Lung (tissue), 12 donors: Measurements from ENCODE around the gene KLRD1. TPM values are rescaled to one million over a fixed set of nuclear protein-coding genes. Genes with fewer than 3 reads are reported as not detected.
"Not testable (repeated sequence)": the region's sequence is repeated elsewhere in the genome, so short reads cannot be mapped to it uniquely, and the experiment has no call there.

Experiments used
- ATAC-seq: fragments of 200-7000 bp; cut with Tn5 transposase; one replicate; pipeline ENCODE4 v1.9.1; 2020; ENCODE audit warnings: moderate number of reproducible peaks; ENCODE audit not compliant: insufficient read depth, low FRiP score
- DNase-seq, 3 donors: peaks; one replicate each; pipeline ENCODE4 v3.0.0-alpha.2; 2013 to 2017
- H3K27ac ChIP-seq, 2 donors: one replicate each; pipeline ENCODE4 v1.5.1; 2013; ENCODE audit warnings: mild to moderate bottlenecking in 2 of 2, moderate library complexity in 2 of 2, control low read depth in 1 of 2, inconsistent platforms in 1 of 2, low read depth in 1 of 2, low read length in 1 of 2
- H3K27me3 ChIP-seq, 3 donors: one replicate each; pipeline ENCODE4 v1.5.1; 2013; ENCODE audit warnings: low read length in 2 of 3; ENCODE audit not compliant: control insufficient read depth in 3 of 3, insufficient read depth in 3 of 3
- H3K36me3 ChIP-seq, 4 donors: one replicate each; pipeline ENCODE4 v1.5.1; 2013; ENCODE audit warnings: low read length in 4 of 4, mild to moderate bottlenecking in 1 of 4, moderate library complexity in 1 of 4; ENCODE audit not compliant: control insufficient read depth in 4 of 4, insufficient read depth in 4 of 4
- H3K4me1 ChIP-seq, 5 donors: one replicate each; pipeline ENCODE4 v1.5.1; 2013; ENCODE audit warnings: low read length in 5 of 5, mild to moderate bottlenecking in 2 of 5, moderate library complexity in 1 of 5; ENCODE audit not compliant: control insufficient read depth in 5 of 5, insufficient read depth in 5 of 5
- H3K4me3 ChIP-seq: one replicate; pipeline ENCODE4 v1.5.1; 2013; ENCODE audit warnings: mild to moderate bottlenecking, control low read depth, moderate library complexity
- H3K9ac ChIP-seq, 2 donors: one replicate each; pipeline ENCODE4 v1.5.1; 2013; ENCODE audit warnings: low read length in 2 of 2, control low read depth in 1 of 2; ENCODE audit not compliant: insufficient read depth in 1 of 2
- H3K9me3 ChIP-seq, 4 donors: one replicate each; pipeline ENCODE4 v1.5.1; 2013; ENCODE audit warnings: low read length in 3 of 4, mild to moderate bottlenecking in 1 of 4, moderate library complexity in 1 of 4; ENCODE audit not compliant: control insufficient read depth in 4 of 4, insufficient read depth in 3 of 4
- CTCF ChIP-seq: IDR thresholded peaks from 2 replicates; pipeline ENCODE4 v1.5.1; 2012; ENCODE audit warnings: mild to moderate bottlenecking; ENCODE audit errors: control extremely low read depth, extremely low read depth
- WGBS, 2 donors: extraction: QIAGEN DNeasy Blood & Tissue Kit; methylation state at CpG; one replicate each; pipeline ENCODE4 v1.1.7; 2013; 5-methylcytosine and 5-hydroxymethylcytosine counted together
- polyA plus RNA-seq, 2 donors: library from polyadenylated mRNA; stranded (reverse); fragments of 200-250 nt; gene quantifications; one replicate each; pipeline ENCODE4 v1.2.1, GENCODE V29; 2013
- total RNA-seq, 2 donors: library from RNA; depleted of rRNA in 1 of 2; stranded (reverse); fragments of >200 nt in 1 of 2; gene quantifications; one replicate each; pipeline ENCODE4 v1.2.1, GENCODE V29; 2014 to 2021
- donor health status: control.
- donor health status: control.
- donor health status: Bipolar disorder and iron deficiency.
- donor health status: healthy.
- donor health status: DM: yes; HTN: yes; CAD: no.

Gene KLRD1
- total and polyA plus RNA-seq, 4 donors: 1.1 to 5.2 (median 3.7) TPM

- WGBS, 2 donors: 63 to 69% methylated on average over 4 of the region's 4 CpGs
- ATAC-seq: no peak
- no peak overlapping the region for H3K9ac ChIP-seq
These were observed 3.5 kb downstream of the KLRD1 start for GRCh38 chr12:10310926-10311720.

GRCh38 chr12:10319388-10319787 is 11.7 kb downstream of the KLRD1 start:
- H3K9ac ChIP-seq: no peak overlapping the region
- WGBS, 2 donors: 97 to 98% methylated on average over 2 of the region's 2 CpGs
- TF ChIP-seq CTCF: no peak
- ATAC-seq (no peak), DNase-seq (no peak)
- no peaks in the 10 kb centered on the region for H3K27me3 ChIP-seq
- peaks cover 0 to 3% (median 0%) of the 10 kb centered on the region in 4 donors for H3K36me3 ChIP-seq
- no peak overlapping the region for H3K27ac ChIP-seq
- H3K4me3 ChIP-seq: no peak overlapping the region
- H3K4me1 ChIP-seq: no peaks in the 10 kb centered on the region
- H3K9me3 ChIP-seq: no peaks in the 10 kb centered on the region

More at GRCh38 chr12:10310926-10311720, 3.5 kb downstream of the KLRD1 start:
- Histone ChIP-seq H3K27ac (no peak overlapping the region), H3K4me1 (no peaks in the 10 kb centered on the region), H3K9me3 (no peaks in the 10 kb centered on the region), H3K4me3 (no peak overlapping the region), H3K27me3 (no peaks in the 10 kb centered on the region), H3K36me3 (no peaks in the 10 kb centered on the region)
- no peak for DNase-seq
- TF ChIP-seq CTCF: no peak

DNA sequence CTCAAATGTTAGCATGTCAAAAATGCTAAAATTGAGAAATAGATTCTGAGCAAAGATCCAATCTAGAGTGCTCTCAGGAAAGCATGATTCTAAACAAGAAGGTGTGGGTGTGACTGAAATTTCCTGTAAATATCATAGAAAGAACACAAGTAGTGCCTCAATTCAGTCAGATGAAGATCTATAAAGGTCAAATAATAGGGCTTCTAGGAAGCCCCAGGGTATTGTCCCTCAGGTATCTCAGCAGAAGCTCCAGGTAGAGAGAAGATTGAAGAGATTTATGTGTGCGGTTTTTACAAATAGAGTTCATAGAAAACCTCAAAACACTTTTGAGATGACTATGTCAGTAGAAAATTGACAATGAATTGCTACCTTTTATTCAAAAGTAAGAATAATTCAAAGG is 13.0 kb downstream of the KLRD1 start:
- Histone ChIP-seq H3K27me3 (no peaks in the 10 kb centered on the region), H3K27ac (no peak overlapping the region), H3K4me1 (no peaks in the 10 kb centered on the region), H3K4me3 (no peak overlapping the region), H3K9me3 (no peaks in the 10 kb centered on the region), H3K36me3 (peaks cover 0 to 3% (median 0%) of the 10 kb centered on the region in 4 donors), H3K9ac (no peak overlapping the region)
- ATAC-seq (no peak), DNase-seq (no peak)
- TF ChIP-seq CTCF: no peak
- WGBS, 2 donors: 87 to 97% methylated on average over 1 of the region's 1 CpG

- not testable (repeated sequence) for ATAC-seq, H3K27ac ChIP-seq, H3K9ac ChIP-seq, DNase-seq, H3K4me1 ChIP-seq, H3K9me3 ChIP-seq, H3K4me3 ChIP-seq, H3K36me3 ChIP-seq, H3K27me3 ChIP-seq
- WGBS, 2 donors: 86% methylated on average over 2 of the region's 2 CpGs
These were observed 21.0 kb downstream of the KLRD1 start for GRCh38 chr12:10328691-10329090.
